HepG2 (cell line): ENCODE results near the gene PRM3. TPM values are rescaled to one million over a fixed set of nuclear protein-coding genes. Genes with fewer than 3 reads are reported as not detected.

Experiments used
- CEBPG ChIP-seq: IDR thresholded peaks from 2 replicates; pipeline ENCODE4 v1.6.1; 2016
- FOXA1 ChIP-seq, 2 experiments: fragments of 450-650 bp in 1 of 2; sonication (generic) in 1 of 2; formaldehyde crosslinking in 1 of 2; IDR thresholded peaks; 2 replicates each; pipeline versions ENCODE4 v1.4.0 to v1.6.1; 2016 to 2020; ENCODE audit warnings: missing genetic modification reagents in 1 of 2
- JUNB ChIP-seq: sonication (generic); formaldehyde crosslinking; IDR thresholded peaks from 2 replicates; pipeline ENCODE4 v1.8.0; 2022; ENCODE audit warnings: missing genetic modification reagents, mild to moderate bottlenecking, borderline replicate concordance
- KDM2A ChIP-seq: sonication (generic); formaldehyde crosslinking; IDR thresholded peaks from 2 replicates; pipeline ENCODE4 v1.4.0; 2020; ENCODE audit warnings: low read depth, missing genetic modification reagents, borderline replicate concordance
- MTF2 ChIP-seq: sonication (generic); formaldehyde crosslinking; IDR thresholded peaks from 2 replicates; pipeline ENCODE4 v1.5.0; 2020; ENCODE audit warnings: missing genetic modification reagents, borderline replicate concordance
- NCOA2 ChIP-seq: sonication (generic); formaldehyde crosslinking; IDR thresholded peaks from 2 replicates; pipeline ENCODE4 v1.8.0; 2022; ENCODE audit warnings: inconsistent platforms
- RORA ChIP-seq: sonication (generic); formaldehyde crosslinking; IDR thresholded peaks from 2 replicates; pipeline ENCODE4 v1.5.0; 2020; ENCODE audit warnings: mild to moderate bottlenecking, missing genetic modification reagents, moderate library complexity
- TBL1XR1 ChIP-seq: fragments of 150-350 bp; IDR thresholded peaks from 2 replicates; pipeline ENCODE4 v1.6.1; 2014; ENCODE audit warnings: borderline replicate concordance, low read length; ENCODE audit not compliant: partially characterized antibody
- ZNF124 ChIP-seq: sonication (generic); formaldehyde crosslinking; IDR thresholded peaks from 2 replicates; pipeline ENCODE4 v1.4.0; 2020; ENCODE audit warnings: missing genetic modification reagents
- ZNF350 ChIP-seq: sonication (generic); formaldehyde crosslinking; IDR thresholded peaks from 2 replicates; pipeline ENCODE4 v1.4.0; 2020; ENCODE audit warnings: mild to moderate bottlenecking, low read depth, missing genetic modification reagents, borderline replicate concordance
- ZNF557 ChIP-seq: sonication (generic); formaldehyde crosslinking; IDR thresholded peaks from 2 replicates; pipeline ENCODE4 v1.4.0; 2020; ENCODE audit warnings: missing genetic modification reagents
- ZNF749 ChIP-seq: sonication (generic); formaldehyde crosslinking; IDR thresholded peaks from 2 replicates; pipeline ENCODE4 v1.8.0; 2022; ENCODE audit warnings: mild to moderate bottlenecking, missing genetic modification reagents, moderate library complexity, borderline replicate concordance
- ZNF761 ChIP-seq: sonication (generic); formaldehyde crosslinking; conservative IDR thresholded peaks from 2 replicates; pipeline ENCODE4 v1.4.0; 2020; ENCODE audit warnings: mild to moderate bottlenecking, missing genetic modification reagents
- ZNF775 ChIP-seq: sonication (generic); formaldehyde crosslinking; IDR thresholded peaks from 2 replicates; pipeline ENCODE4 v1.4.0; 2020; ENCODE audit warnings: missing genetic modification reagents, mild to moderate bottlenecking, moderate library complexity, borderline replicate concordance
- ZSCAN9 ChIP-seq: IDR thresholded peaks from 2 replicates; pipeline ENCODE4 v1.6.1; 2016; ENCODE audit warnings: borderline replicate concordance
- polyA plus RNA-seq, 8 experiments: library from polyadenylated mRNA; depleted of rRNA in 3 of 8; stranded (reverse) in 7 of 8; unstranded in 1 of 8; fragments of >200 nt; fragmentation: Illumina TruSeq in 4 of 8; extraction: Trizol in 4 of 8; gene quantifications; 2 replicates each; pipeline versions ENCODE4 v1.2.1 to v1.2.3, GENCODE V29; 2011 to 2016; ENCODE audit warnings: low read depth in 4 of 8, missing spikeins in 1 of 8, mixed read lengths in 1 of 8; ENCODE audit not compliant: insufficient read depth in 1 of 8
- total RNA-seq, 5 experiments: library from RNA; depleted of rRNA; stranded (reverse); fragments of >200 nt; fragmentation: Illumina TruSeq; extraction: Trizol; gene quantifications; 2 replicates each; pipeline ENCODE4 v1.2.3, GENCODE V29; 2016; ENCODE audit warnings: low read depth in 1 of 5
- TF ChIP-seq, protein P1 (sequence below): sonication (generic); formaldehyde crosslinking; IDR thresholded peaks from 2 replicates; pipeline ENCODE4 v1.4.0; 2020; ENCODE audit warnings: missing genetic modification reagents, borderline replicate concordance
- TF ChIP-seq, protein P2 (sequence below): sonication (generic); formaldehyde crosslinking; IDR thresholded peaks from 2 replicates; pipeline ENCODE4 v1.5.1; 2020; ENCODE audit warnings: mild to moderate bottlenecking, moderate library complexity, missing genetic modification reagents
- TF ChIP-seq, protein P3 (sequence below): IDR thresholded peaks from 2 replicates; pipeline ENCODE4 v1.6.1; 2012; ENCODE audit warnings: low read depth, low read length, improper control_type of control experiment
- TF ChIP-seq, protein P4 (sequence below): IDR thresholded peaks from 2 replicates; pipeline ENCODE4 v1.6.1; 2016; ENCODE audit warnings: mild to moderate bottlenecking, missing biosample characterization, missing genetic modification reagents

Gene PRM3
- total and polyA plus RNA-seq, 2 of the 13 experiments (the other 11 are each of a cell fraction or from before 2014, with no cell fraction given): not detected

DNA sequence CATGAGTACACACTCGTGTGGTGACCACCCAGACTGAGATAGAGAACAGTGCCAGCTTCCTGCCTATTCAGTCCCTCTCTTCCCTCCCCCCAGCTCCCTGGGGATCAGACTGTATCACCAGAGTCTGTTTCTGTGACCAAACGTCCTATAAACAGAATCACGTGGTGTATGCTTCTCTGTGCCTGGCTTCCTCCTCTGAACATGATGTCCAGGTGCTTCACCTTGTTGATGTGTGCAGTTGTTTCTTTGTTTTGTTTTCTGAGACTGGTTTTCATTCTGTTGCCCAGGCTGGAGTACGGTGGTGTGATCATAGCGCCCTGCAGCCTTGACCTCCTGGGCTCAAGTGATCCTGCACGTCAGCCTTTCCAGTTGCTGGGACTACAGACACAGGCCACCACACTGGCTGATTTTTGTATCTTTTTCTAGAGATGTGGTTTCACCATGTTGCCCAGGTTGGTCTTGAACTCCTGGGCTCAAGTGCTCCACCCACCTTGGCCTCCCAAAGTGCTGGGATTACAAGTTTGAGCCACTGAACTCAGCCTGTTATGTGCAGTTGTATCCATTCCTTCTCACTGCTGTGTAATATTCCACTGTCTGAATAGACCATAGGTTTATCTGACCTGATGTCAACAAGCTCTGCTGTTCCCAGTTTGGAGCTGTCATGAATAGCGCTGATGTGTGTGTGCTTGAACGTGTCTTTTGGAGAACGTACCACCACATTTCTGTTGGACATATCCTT lies 36.6 kb upstream of the PRM3 start (continued):
- TF ChIP-seq, protein P1, sequence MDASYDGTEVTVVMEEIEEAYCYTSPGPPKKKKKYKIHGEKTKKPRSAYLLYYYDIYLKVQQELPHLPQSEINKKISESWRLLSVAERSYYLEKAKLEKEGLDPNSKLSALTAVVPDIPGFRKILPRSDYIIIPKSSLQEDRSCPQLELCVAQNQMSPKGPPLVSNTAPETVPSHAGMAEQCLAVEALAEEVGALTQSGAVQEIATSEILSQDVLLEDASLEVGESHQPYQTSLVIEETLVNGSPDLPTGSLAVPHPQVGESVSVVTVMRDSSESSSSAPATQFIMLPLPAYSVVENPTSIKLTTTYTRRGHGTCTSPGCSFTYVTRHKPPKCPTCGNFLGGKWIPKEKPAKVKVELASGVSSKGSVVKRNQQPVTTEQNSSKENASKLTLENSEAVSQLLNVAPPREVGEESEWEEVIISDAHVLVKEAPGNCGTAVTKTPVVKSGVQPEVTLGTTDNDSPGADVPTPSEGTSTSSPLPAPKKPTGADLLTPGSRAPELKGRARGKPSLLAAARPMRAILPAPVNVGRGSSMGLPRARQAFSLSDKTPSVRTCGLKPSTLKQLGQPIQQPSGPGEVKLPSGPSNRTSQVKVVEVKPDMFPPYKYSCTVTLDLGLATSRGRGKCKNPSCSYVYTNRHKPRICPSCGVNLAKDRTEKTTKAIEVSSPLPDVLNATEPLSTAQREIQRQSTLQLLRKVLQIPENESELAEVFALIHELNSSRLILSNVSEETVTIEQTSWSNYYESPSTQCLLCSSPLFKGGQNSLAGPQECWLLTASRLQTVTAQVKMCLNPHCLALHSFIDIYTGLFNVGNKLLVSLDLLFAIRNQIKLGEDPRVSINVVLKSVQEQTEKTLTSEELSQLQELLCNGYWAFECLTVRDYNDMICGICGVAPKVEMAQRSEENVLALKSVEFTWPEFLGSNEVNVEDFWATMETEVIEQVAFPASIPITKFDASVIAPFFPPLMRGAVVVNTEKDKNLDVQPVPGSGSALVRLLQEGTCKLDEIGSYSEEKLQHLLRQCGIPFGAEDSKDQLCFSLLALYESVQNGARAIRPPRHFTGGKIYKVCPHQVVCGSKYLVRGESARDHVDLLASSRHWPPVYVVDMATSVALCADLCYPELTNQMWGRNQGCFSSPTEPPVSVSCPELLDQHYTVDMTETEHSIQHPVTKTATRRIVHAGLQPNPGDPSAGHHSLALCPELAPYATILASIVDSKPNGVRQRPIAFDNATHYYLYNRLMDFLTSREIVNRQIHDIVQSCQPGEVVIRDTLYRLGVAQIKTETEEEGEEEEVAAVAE (CRISPR knock-in tag): peak; percentile 92
- peak; percentile 30; the same call in 1 of the 2 replicates for TF ChIP-seq ZNF350 (CRISPR knock-in tag)
- TF ChIP-seq CEBPG (CRISPR knock-in tag): peak; percentile 63
- no peak; the same call in 1 of the 2 replicates for TF ChIP-seq FOXA1 (IDR thresholded peaks at IDR 0.05)
- TF ChIP-seq FOXA1 (CRISPR knock-in tag; IDR thresholded peaks at IDR 0.05): 0 out of 2 replicates have a peak, but pooled peaks have one; percentile 5
- no peak for TF ChIP-seq ZNF775 (CRISPR knock-in tag)
- peak; percentile 66; the same call in 1 of the 2 replicates for TF ChIP-seq NCOA2
- TF ChIP-seq JUNB (CRISPR knock-in tag): peak; percentile 39
- TF ChIP-seq ZSCAN9: 0 out of 2 replicates have a peak, but pooled peaks have one; percentile 78
- TF ChIP-seq, protein P2, sequence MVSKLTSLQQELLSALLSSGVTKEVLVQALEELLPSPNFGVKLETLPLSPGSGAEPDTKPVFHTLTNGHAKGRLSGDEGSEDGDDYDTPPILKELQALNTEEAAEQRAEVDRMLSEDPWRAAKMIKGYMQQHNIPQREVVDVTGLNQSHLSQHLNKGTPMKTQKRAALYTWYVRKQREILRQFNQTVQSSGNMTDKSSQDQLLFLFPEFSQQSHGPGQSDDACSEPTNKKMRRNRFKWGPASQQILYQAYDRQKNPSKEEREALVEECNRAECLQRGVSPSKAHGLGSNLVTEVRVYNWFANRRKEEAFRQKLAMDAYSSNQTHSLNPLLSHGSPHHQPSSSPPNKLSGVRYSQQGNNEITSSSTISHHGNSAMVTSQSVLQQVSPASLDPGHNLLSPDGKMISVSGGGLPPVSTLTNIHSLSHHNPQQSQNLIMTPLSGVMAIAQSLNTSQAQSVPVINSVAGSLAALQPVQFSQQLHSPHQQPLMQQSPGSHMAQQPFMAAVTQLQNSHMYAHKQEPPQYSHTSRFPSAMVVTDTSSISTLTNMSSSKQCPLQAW (CRISPR knock-in tag): peak; percentile 98
- TF ChIP-seq ZNF761 (CRISPR knock-in tag): no peak
- TF ChIP-seq RORA (CRISPR knock-in tag): no peak
- peak; percentile 55 for TF ChIP-seq ZNF124 (CRISPR knock-in tag)
- TF ChIP-seq TBL1XR1: peak; percentile 67
- no peak for TF ChIP-seq ZNF749
- TF ChIP-seq, protein P3, sequence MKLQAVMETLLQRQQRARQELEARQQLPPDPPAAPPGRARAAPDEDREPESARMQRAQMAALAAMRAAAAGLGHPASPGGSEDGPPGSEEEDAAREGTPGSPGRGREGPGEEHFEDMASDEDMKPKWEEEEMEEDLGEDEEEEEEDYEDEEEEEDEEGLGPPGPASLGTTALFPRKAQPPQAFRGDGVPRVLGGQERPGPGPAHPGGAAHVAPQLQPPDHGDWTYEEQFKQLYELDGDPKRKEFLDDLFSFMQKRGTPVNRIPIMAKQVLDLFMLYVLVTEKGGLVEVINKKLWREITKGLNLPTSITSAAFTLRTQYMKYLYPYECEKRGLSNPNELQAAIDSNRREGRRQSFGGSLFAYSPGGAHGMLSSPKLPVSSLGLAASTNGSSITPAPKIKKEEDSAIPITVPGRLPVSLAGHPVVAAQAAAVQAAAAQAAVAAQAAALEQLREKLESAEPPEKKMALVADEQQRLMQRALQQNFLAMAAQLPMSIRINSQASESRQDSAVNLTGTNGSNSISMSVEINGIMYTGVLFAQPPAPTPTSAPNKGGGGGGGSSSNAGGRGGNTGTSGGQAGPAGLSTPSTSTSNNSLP: peak; percentile 72; the same call in 1 of the 2 replicates
- no peak for TF ChIP-seq MTF2 (CRISPR knock-in tag)
- no peak for TF ChIP-seq ZNF557 (CRISPR knock-in tag)
- TF ChIP-seq KDM2A (CRISPR knock-in tag): no peak
- TF ChIP-seq, protein P4, sequence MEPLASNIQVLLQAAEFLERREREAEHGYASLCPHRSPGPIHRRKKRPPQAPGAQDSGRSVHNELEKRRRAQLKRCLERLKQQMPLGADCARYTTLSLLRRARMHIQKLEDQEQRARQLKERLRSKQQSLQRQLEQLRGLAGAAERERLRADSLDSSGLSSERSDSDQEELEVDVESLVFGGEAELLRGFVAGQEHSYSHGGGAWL: peak; percentile 45; the same call in 1 of the 2 replicates
